ENCODE measurements around the gene MAP7D3.
"Not testable (repeated sequence)": the region's sequence is repeated elsewhere in the genome, so short reads cannot be mapped to it uniquely, and the experiment has no call there.

MAP7D3 gene

GRCh38 chrX:136251041-136251991, at the start of gene MAP7D3:
MAP7D3 (minus strand) TSS chrX:136251400; CDS start chrX:136251358, 42 bp downstream.
- DNase-seq = peak; percentile 17 to 43 (median 28)

- not testable (repeated sequence) for DNase-seq
These were observed 49.5 kb upstream of the MAP7D3 start, which contains the start of gene ADGRG4 for GRCh38 chrX:136300721-136301120. ADGRG4 (plus strand) TSS chrX:136300963; CDS start chrX:136308778, 7,815 bp downstream.

DNA sequence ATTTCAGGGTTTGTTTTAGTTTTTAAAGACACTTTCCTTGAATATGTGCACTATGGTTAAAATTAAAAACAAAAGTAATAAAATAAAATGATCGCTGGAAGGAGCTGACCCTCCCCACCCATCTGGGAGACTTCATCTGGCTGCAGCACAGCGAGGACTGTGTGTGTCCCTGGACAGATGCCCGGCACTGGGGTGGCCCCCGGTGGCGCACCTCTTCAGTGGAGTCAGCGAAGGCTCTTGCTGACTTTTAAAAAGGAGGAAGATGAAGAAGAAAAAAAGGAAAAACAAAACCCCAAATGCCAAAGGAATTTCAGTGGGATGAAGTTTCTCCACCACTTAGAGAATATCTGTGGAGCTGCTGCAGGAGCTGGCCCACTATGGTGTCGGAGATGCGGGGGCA, 44.2 kb upstream of the MAP7D3 start:
- DNase-seq = no peak

DNA sequence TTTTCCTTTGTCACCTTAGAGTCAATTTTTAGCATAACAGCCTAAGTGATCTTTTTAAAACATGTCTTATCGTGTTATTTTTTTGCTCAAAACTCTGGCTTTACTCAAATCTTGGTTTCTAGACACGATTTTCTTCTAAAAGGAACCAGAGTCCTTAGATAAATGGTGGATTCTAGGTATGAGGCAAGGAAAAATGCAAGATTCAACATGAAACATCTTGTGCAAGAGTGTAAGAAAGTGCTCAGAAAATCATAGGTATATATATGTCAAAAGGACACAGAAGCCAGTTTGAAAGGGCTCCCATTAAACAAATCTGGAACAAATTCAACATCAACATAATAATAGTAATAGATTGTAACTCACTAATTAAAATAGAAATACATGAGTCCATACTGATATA, 41.5 kb upstream of the MAP7D3 start:
- no peak for DNase-seq

- DNase-seq = no peak
These were observed 40.6 kb upstream of the MAP7D3 start for GRCh38 chrX:136291824-136292223.

- not testable (repeated sequence) for DNase-seq
These were observed 35.2 kb upstream of the MAP7D3 start for GRCh38 chrX:136286375-136286774.

- no peak for DNase-seq
These were observed 24.4 kb upstream of the MAP7D3 start for GRCh38 chrX:136275553-136275952.

- DNase-seq = no peak
These were observed 22.8 kb upstream of the MAP7D3 start for GRCh38 chrX:136273986-136274385.

- DNase-seq = no peak
These were observed 21.1 kb upstream of the MAP7D3 start for GRCh38 chrX:136272325-136272724.

- DNase-seq = no peak
These were observed 20.1 kb upstream of the MAP7D3 start for GRCh38 chrX:136271300-136271699.

DNA sequence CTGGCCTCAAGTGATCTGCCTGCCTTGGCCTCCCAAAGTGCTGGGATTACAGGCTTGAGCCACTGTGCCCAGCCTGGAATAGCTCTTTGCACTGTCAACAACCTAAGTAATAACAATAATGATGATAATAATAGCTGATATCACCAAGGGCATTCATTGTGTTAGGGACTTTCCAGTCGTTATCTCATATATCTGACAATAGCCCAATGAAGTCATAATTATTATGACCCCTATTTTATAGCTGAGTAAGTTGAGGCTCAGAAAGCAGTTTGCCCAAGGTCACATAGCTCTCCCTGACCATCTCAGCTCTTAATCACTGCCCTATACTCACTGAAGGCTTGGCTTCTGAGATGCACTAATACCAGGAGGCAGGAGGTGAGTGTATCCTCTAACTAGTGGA, 18.7 kb upstream of the MAP7D3 start:
- no peak for DNase-seq

DNA sequence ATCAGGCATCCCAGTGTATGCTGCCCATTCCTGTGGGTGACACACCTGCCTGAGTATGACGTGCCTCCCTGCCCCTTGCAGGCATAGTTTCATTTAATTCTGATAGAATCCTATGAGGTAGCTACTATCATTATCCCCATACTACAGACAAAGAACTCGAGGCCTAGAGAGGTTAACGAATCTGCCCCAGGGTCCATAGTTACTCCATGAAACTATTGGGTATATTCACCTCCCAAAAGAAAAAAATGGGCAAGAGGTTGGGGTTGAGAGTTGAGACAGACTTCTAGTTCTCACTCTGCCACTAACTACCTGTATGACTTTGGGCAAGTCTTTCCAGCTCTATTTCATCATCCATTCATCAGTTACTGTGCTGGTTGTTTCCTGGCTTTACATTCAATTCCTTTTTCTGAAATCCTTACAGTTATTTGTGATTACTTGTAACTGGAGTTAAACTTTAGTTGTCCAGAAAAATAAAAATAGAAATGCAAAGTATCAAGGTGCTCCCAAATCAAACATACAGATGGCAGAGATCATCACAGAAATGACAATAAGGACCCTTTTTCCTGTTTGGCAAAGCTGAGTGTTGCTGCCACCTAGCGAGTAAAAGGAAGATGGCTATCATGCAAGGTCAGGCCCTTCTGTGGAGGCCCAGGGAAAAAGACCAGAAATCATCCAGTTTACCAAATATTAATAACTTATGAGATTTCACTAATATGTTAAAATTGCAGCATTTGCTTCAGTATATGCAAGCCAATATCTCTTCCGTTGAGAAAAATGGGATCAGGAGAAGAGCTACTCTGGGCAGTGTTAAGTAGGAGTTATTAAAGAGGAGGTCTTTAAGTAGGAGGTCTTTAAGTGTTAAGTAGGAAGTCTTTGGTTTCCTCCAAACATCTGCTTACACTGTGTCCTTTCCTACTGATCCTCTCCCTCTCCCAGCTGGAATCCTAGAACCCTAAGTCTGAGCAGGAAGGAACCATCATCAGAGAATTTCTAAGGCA, 17.1 kb upstream of the MAP7D3 start:
- peak; percentile 1 to 4 (median 3) for DNase-seq

GRCh38 chrX:136266828-136267227, 15.6 kb upstream of the MAP7D3 start:
- DNase-seq = no peak

GRCh38 chrX:136262812-136263315, 11.7 kb upstream of the MAP7D3 start:
- DNase-seq = no peak

DNA sequence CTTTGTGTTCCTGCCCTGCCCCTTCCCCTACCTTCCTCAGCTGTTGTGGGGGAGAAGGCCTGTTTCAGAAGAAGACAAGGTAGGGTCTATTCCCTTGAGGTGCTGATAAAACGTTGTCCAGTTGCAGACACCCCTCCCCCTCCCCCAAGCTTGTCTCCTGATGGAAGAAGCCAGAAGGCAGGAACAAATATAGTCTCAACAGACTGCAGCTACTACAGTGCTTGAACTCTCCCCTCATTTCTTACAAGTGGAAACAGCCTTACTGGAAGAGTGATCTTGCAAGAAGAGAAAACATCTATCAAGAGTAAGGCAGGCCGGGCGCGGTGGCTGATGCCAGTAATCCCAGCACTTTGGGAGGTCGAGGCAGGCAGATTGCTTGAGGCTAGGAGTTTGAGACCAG, 11.0 kb upstream of the MAP7D3 start:
- DNase-seq = no peak

GRCh38 chrX:136261321-136261720, 10.1 kb upstream of the MAP7D3 start:
- no peak for DNase-seq

DNA sequence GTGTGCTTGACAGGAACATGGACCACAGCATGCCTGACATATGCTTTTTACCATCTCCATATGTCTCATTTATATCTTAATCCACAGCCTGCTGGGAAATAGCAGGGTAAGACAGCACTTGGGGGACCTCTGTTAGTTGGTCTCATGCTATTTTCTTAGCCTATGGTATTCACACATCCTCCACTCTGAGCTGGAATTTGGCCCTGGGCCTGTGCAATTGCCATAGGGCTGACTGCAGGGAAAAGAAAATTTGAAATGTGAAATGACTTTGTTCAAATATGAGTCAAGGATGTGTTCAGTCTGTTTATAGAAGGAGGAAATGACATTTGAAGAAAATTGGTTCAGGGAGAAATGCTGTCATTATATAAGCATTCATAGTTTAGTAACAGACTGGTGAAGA, 9.6 kb upstream of the MAP7D3 start:
- no peak for DNase-seq

DNA sequence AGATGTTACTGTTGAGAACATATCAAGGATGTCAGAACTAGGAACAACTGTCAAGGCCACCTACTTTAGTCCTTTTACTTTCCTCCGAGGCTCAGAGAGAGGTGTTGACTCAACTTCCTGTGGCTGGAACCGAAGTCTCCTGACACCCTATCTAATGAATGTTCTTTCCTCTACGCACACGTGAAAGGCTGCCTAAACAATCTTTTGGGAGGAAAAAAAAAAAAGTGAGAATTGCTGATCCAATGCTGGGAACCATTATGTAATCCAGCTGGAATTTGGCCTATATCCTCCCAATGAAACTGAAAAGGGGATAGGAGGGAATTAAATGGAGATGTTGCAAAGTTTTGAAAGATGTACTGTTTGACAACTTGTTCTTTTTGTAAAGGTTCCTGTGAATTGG, 8.3 kb upstream of the MAP7D3 start:
- DNase-seq = no peak

DNA sequence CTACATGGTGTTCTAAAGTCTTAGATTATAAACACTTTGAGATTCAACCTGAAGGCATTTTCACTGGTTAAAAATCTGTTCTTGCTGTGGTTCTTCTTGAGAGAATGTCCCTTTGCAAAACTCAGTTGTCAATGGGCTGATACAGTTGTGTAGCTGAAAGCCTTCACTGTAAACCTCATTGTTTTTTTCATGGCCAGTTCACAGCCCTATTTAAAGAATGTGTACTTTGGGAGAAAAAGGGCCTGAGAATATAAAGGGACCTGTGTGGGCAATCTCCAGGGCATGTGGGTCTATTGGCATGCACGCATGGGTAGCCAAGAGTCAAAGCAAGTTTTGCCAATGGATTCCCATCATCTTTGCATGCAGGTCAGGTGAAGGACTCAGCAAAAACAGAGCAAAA, 7.8 kb upstream of the MAP7D3 start:
- DNase-seq = no peak

- no peak for DNase-seq
These were observed 4.8 kb upstream of the MAP7D3 start for GRCh38 chrX:136256026-136256425.

- no peak for DNase-seq
These were observed 4.3 kb upstream of the MAP7D3 start for GRCh38 chrX:136255541-136255940.

DNA sequence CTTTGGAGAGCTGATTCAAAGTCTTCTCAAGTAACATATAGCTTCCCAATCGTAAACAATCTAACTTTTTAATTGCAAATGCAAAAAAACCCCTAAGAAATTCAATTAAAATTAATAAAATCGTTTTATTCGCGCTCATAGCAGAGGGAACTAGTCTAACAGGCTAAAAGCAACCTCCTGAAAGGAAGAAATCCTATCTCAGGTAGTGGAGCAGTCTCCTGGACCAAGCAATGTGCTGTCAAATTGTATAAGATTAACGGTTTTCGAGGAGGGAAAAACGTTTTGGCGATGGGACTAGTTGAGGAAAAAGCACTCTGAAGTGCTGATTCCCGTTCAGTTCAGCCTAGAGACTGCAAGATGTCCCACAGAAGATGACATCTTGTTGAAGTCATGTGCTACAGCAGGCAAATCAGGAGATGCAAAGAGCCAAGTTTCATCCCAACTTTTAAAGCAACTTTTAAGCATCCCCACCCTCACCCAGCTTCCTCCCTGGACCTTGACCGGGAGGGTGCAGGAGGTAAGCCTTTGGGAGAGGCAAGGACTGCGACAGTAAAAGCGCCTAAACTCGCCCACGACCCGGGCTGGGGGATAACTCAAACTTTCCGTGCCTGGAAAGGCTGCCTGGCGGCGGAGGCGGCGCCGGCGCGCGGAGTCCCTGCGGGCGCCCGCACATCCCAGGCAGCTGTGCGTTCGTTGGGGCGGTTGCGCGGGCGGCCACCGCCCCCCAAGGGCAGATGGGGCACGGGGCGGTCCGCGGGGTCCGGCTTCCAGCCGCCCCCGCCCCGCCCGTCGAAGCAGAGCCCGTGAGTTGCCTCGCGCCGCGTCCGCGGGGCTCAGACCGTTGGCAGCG, 784 bp downstream of the MAP7D3 start:
- DNase-seq = no peak
